GM12875 (cell line): Measurements from ENCODE around the gene MXRA5.

Experiments used
- H3K4me3 ChIP-seq: one replicate; pipeline ENCODE4 v1.5.1; 2011; ENCODE audit warnings: low read depth, low read length, control low read depth
- CTCF ChIP-seq: IDR thresholded peaks from 2 replicates; pipeline ENCODE4 v1.5.1; 2011; ENCODE audit warnings: low read depth, mild to moderate bottlenecking, control low read depth, inconsistent platforms, low read length, moderate library complexity, borderline replicate concordance; ENCODE audit not compliant: insufficient read depth

The MXRA5 gene

GRCh38 chrX:3320471-3321046 is 25.9 kb downstream of the MXRA5 start:
- TF ChIP-seq CTCF: no peak

GRCh38 chrX:3317191-3317718 is 29.2 kb downstream of the MXRA5 start:
- no peak for TF ChIP-seq CTCF
- H3K4me3 ChIP-seq: no peak overlapping the region

More at GRCh38 chrX:3320471-3321046, 25.9 kb downstream of the MXRA5 start:
- H3K4me3 ChIP-seq: no peak overlapping the region

GRCh38 chrX:3312109-3312508 is 34.3 kb downstream of the MXRA5 start:
- TF ChIP-seq CTCF: no peak
- no peak overlapping the region for H3K4me3 ChIP-seq

- TF ChIP-seq CTCF: no peak
- H3K4me3 ChIP-seq: no peak overlapping the region
These were observed 38.6 kb downstream of the MXRA5 start for GRCh38 chrX:3307881-3308280.

GRCh38 chrX:3299636-3300035 is 46.8 kb downstream of the MXRA5 start:
- no peak for TF ChIP-seq CTCF
- no peak overlapping the region for H3K4me3 ChIP-seq

GRCh38 chrX:3295731-3296130 is 50.7 kb downstream of the MXRA5 start:
- no peak overlapping the region for H3K4me3 ChIP-seq
- TF ChIP-seq CTCF: no peak

- TF ChIP-seq CTCF: no peak
These were observed 53.2 kb downstream of the MXRA5 start for GRCh38 chrX:3293251-3293650.

More at GRCh38 chrX:3293251-3293650, 53.2 kb downstream of the MXRA5 start:
- no peak overlapping the region for H3K4me3 ChIP-seq
